Left lung (tissue), 10 donors: ENCODE measurements around the gene CDCA5. TPM values are rescaled to one million over a fixed set of nuclear protein-coding genes. Genes with fewer than 3 reads are reported as not detected.

Source experiments
- ATAC-seq: fragments of 200-7000 bp; cut with Tn5 transposase; one replicate; pipeline ENCODE4 v1.9.1; 2020; ENCODE audit warnings: moderate library complexity
- DNase-seq, 4 donors: peaks; one replicate each; pipeline ENCODE4 v3.0.0-alpha.2; 2013 to 2020
- H3K27ac ChIP-seq, 2 donors: fragments of 200-600 bp; sonication (generic) in 1 of 2; one replicate each; pipeline versions ENCODE4 v1.5.0 to v1.8.0; 2020 to 2021
- H3K27me3 ChIP-seq, 2 donors: fragments of 200-600 bp; sonication (generic) in 1 of 2; one replicate each; pipeline versions ENCODE4 v1.5.0 to v1.8.0; 2020 to 2021
- H3K36me3 ChIP-seq, 2 donors: fragments of 200-600 bp; sonication (generic) in 1 of 2; one replicate each; pipeline versions ENCODE4 v1.5.0 to v1.8.0; 2020 to 2021
- H3K4me1 ChIP-seq, 2 donors: fragments of 200-600 bp; one replicate each; pipeline ENCODE4 v1.8.0; 2021
- H3K4me3 ChIP-seq, 2 donors: fragments of 200-600 bp; sonication (generic) in 1 of 2; one replicate each; pipeline versions ENCODE4 v1.5.0 to v1.8.0; 2020 to 2021; ENCODE audit warnings: mild to moderate bottlenecking in 1 of 2
- H3K9me3 ChIP-seq, 2 donors: fragments of 200-600 bp; sonication (generic) in 1 of 2; one replicate each; pipeline versions ENCODE4 v1.5.0 to v1.8.0; 2020 to 2021
- intact Hi-C, 2 donors: fragments of 100-400 bp; cut with DNase I; formaldehyde crosslinking; loops; one replicate each; pipeline versions ENCODE4 v1.11.2 to v1.14.2; 2022
- polyA plus RNA-seq, 6 donors: library from polyadenylated mRNA; unstranded; fragments of 120-200 nt; gene quantifications; one replicate each; pipeline ENCODE4 v1.2.1, GENCODE V29; 2013; ENCODE audit not compliant: insufficient read length in 6 of 6
- total RNA-seq, 2 donors: library from RNA; stranded (reverse); fragmentation: NEBNext Ultra II Directional; extraction: Animal tissue kit (Norgen Biotek cat#: 25700); gene quantifications; one replicate each; pipeline ENCODE4 v1.2.1, GENCODE V29; 2021
- TF ChIP-seq, protein P1 (sequence below), 2 donors: fragments of 200-600 bp; sonication (generic) in 1 of 2; IDR thresholded peaks; one replicate each; pipeline versions ENCODE4 v1.5.0 to v1.8.0; 2021; ENCODE audit warnings: antibody characterized with exemption in 2 of 2
- donor health status: DM: no; HTN: yes; CAD: no.
- donor health status: DM: no; HTN: no; CAD: no.

The CDCA5 gene
- total and polyA plus RNA-seq, 8 donors: 7.1 to 27.9 (median 14.5) TPM

GRCh38 chr11:65058012-65058411 is 25.8 kb downstream of the CDCA5 start:
- ATAC-seq: no peak
- Histone ChIP-seq H3K27me3 (no peaks in the 10 kb centered on the region), H3K9me3 (no peaks in the 10 kb centered on the region)

DNA sequence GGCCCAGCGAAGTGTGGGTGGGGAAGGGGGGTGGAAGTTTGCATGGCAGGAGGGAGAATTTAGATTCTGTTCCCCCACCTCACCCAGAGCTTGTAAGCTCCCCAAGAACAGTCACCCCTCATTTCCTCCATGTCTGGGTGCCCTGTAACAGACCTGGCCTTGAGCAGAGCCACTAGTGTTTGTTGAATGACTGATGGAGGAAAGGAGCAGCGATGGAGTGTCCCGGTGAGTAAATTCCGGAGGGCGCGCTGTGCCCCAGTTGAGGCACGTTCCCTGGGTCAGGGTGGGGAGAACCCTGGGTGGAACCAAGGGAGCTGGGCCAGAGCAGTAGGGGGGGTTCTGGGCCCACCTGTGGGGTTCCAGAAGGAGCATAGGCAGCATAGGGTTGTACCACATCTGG is 26.3 kb downstream of the CDCA5 start:
- TF ChIP-seq, protein P1, sequence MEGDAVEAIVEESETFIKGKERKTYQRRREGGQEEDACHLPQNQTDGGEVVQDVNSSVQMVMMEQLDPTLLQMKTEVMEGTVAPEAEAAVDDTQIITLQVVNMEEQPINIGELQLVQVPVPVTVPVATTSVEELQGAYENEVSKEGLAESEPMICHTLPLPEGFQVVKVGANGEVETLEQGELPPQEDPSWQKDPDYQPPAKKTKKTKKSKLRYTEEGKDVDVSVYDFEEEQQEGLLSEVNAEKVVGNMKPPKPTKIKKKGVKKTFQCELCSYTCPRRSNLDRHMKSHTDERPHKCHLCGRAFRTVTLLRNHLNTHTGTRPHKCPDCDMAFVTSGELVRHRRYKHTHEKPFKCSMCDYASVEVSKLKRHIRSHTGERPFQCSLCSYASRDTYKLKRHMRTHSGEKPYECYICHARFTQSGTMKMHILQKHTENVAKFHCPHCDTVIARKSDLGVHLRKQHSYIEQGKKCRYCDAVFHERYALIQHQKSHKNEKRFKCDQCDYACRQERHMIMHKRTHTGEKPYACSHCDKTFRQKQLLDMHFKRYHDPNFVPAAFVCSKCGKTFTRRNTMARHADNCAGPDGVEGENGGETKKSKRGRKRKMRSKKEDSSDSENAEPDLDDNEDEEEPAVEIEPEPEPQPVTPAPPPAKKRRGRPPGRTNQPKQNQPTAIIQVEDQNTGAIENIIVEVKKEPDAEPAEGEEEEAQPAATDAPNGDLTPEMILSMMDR (IDR thresholded peaks at IDR 0.05): no peak
- no peaks in the 10 kb centered on the region for H3K9me3 ChIP-seq
- no peaks in the 10 kb centered on the region for H3K36me3 ChIP-seq
- H3K27ac ChIP-seq: no peak overlapping the region
- H3K4me1 ChIP-seq: no peaks in the 10 kb centered on the region
- H3K4me3 ChIP-seq: no peak overlapping the region
- intact Hi-C loops: no loop called here
- ATAC-seq (no peak), DNase-seq (no peak)
- no peaks in the 10 kb centered on the region for H3K27me3 ChIP-seq

More at GRCh38 chr11:65058012-65058411, 25.8 kb downstream of the CDCA5 start:
- no peak overlapping the region for H3K27ac ChIP-seq
- intact Hi-C loops: no loop called here
- H3K4me3 ChIP-seq: no peak overlapping the region
- H3K4me1 ChIP-seq: no peaks in the 10 kb centered on the region
- no peaks in the 10 kb centered on the region for H3K36me3 ChIP-seq
- TF ChIP-seq, protein P1 (IDR thresholded peaks at IDR 0.05): no peak
- no peak for DNase-seq

GRCh38 chr11:65056999-65057398 is 26.8 kb downstream of the CDCA5 start:
- TF ChIP-seq, protein P1 (IDR thresholded peaks at IDR 0.05): no peak
- no peak for ATAC-seq
- intact Hi-C loops: no loop called here

DNA sequence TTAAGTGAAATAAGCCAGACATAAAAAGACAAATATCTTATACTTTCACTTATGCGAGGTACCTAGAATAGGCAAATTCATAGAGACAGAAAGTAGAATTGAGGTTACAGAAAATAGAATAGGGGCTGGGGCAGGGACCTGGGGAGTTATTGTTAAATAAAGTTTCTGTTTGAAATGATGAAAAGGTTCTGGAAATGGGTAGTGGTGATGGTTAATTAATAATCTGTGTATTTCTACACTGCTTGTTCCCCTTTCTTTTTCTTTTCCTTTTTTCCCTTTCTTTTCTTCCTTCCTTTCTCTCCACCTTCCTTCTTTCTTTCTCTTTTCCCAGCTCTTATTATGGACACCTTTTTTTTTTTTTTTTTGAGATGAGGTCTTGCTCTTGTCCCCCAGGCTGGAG is 28.3 kb downstream of the CDCA5 start:
- DNase-seq (no peak), ATAC-seq (no peak)
- no peak overlapping the region for H3K4me3 ChIP-seq
- H3K27ac ChIP-seq: no peak overlapping the region
- no peaks in the 10 kb centered on the region for H3K9me3 ChIP-seq
- TF ChIP-seq, protein P1 (IDR thresholded peaks at IDR 0.05): no peak
- H3K36me3 ChIP-seq: no peaks in the 10 kb centered on the region
- no peaks in the 10 kb centered on the region for H3K27me3 ChIP-seq
- intact Hi-C loops: no loop called here
- H3K4me1 ChIP-seq: no peaks in the 10 kb centered on the region

More at GRCh38 chr11:65056999-65057398, 26.8 kb downstream of the CDCA5 start:
- no peak overlapping the region for H3K27ac ChIP-seq
- no peak overlapping the region for H3K4me3 ChIP-seq
- no peaks in the 10 kb centered on the region for H3K4me1 ChIP-seq
- no peaks in the 10 kb centered on the region for H3K36me3 ChIP-seq
- H3K9me3 ChIP-seq: no peaks in the 10 kb centered on the region
- H3K27me3 ChIP-seq: no peaks in the 10 kb centered on the region
- no peak for DNase-seq

DNA sequence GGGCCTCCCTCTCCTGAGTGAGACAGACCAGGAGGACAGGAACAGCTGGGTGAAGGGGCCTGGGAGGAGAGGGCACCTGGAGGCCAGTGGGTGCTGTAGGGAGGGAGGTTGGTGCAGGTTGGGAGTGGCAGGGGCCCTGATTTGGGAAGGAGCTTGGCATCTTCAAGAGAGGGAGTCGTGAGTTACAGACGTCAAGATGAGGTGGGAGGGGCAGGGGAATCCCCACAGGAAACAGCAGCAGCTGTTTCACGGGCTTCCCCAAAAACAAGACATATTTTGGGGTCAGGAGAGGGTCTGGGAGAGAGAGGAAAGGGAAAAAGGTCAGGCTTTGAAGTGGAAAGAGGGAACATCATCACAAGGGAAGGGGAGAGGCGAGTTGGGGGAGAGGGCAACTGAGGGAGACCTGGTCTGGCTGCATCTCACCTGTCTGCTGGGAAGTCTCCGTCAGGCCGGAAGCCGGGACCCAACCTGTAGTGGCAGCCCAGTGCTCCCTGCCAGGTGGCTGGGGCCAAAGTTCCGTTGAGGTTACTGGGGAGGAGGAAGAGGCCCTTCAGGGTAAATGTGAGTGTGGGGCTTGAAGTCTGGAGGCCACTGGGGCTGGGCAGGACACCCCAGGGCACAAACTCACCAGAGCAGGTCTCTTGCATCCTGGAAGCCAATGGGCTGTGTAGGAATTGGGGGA is 29.9 kb downstream of the CDCA5 start:
- Histone ChIP-seq H3K27me3 (no peaks in the 10 kb centered on the region), H3K9me3 (no peaks in the 10 kb centered on the region), H3K36me3 (no peaks in the 10 kb centered on the region), H3K4me3 (no peak overlapping the region), H3K27ac (no peak overlapping the region), H3K4me1 (no peaks in the 10 kb centered on the region)
- no peak for ATAC-seq
- TF ChIP-seq, protein P1 (IDR thresholded peaks at IDR 0.05): no peak
- DNase-seq: no peak
- intact Hi-C loops: no loop called here
